Measurements from ENCODE around the gene CRLF1.
A peak's percentile ranks its signal among the peaks of the same experiment; 100 is the strongest.

GRCh38 chr19:18594096-18594823 is 12.3 kb downstream of the CRLF1 start:
- TF ChIP-seq POLR2A (IDR thresholded peaks at IDR 0.05; ENCODE audit: low read length): no peak
- peak; percentile 70 for TF ChIP-seq CTCF (IDR thresholded peaks at IDR 0.05)
- no peak for TF ChIP-seq ELK1 (IDR thresholded peaks at IDR 0.05; ENCODE audit: low read depth, low read length)
- TF ChIP-seq RCOR1 (IDR thresholded peaks at IDR 0.05; ENCODE audit: low read depth, low read length): no peak
- TF ChIP-seq ZFP36 (IDR thresholded peaks at IDR 0.05; ENCODE audit: borderline replicate concordance, partially characterized antibody): no peak
- TF ChIP-seq HOXA7 (CRISPR knock-in tag; IDR thresholded peaks at IDR 0.05): no peak
- no peak for TF ChIP-seq MYC (IDR thresholded peaks at IDR 0.05; ENCODE audit: borderline replicate concordance, low read length)
- TF ChIP-seq CHD4 (IDR thresholded peaks at IDR 0.05; ENCODE audit: borderline replicate concordance): no peak
- TF ChIP-seq EP300 (IDR thresholded peaks at IDR 0.05): no peak
- no peak for TF ChIP-seq SREBF2 (IDR thresholded peaks at IDR 0.05)
- TF ChIP-seq RAD21 (conservative IDR thresholded peaks at IDR 0.05 in 1 of 2, IDR thresholded peaks at IDR 0.05 in 1 of 2): peak; percentile 56 to 67
- TF ChIP-seq CBX8 (IDR thresholded peaks at IDR 0.05): no peak
